Activated CD8-positive, alpha-beta memory T cell treated with anti-CD3 and anti-CD28 coated beads, Interleukin-2, amount 10 ng/mL, durations not matched to agents 7 days and 5 days (primary cell): Measurements from ENCODE around the gene WNK4. TPM values are rescaled to one million over a fixed set of nuclear protein-coding genes. Genes with fewer than 3 reads are reported as not detected.
"Not testable (repeated sequence)": the region's sequence is repeated elsewhere in the genome, so short reads cannot be mapped to it uniquely, and the experiment has no call there.

Source experiments
- ATAC-seq: fragments of 150-1000 bp; cut with Tn5 transposase; one replicate; pipeline ENCODE4 v1.10.0; 2021; ENCODE audit warnings: moderate library complexity
- CTCF ChIA-PET: fragments of 350-600 bp; sonication (Branson Sonifier 250); formaldehyde crosslinking; loops from one replicate; lab custom pipeline; 2021; ENCODE audit warnings: antibody characterized with exemption; lab: Charles Lee
- DNase-seq: peaks from one replicate; pipeline ENCODE4 v3.0.0-alpha.2; 2020
- H3K27ac Mint-ChIP-seq: one replicate; pipeline ENCODE4 v1.8.0; 2021; ENCODE audit warnings: mild to moderate bottlenecking, mixed read lengths
- H3K27me3 Mint-ChIP-seq: one replicate; pipeline ENCODE4 v1.8.0; 2021; ENCODE audit warnings: mixed read lengths
- H3K36me3 Mint-ChIP-seq: one replicate; pipeline ENCODE4 v1.8.0; 2021; ENCODE audit warnings: mild to moderate bottlenecking, mixed read lengths
- H3K4me1 Mint-ChIP-seq: one replicate; pipeline ENCODE4 v1.8.0; 2021; ENCODE audit warnings: mixed read lengths
- H3K4me3 Mint-ChIP-seq: one replicate; pipeline ENCODE4 v1.8.0; 2021; ENCODE audit warnings: mild to moderate bottlenecking, moderate library complexity, mixed read lengths
- H3K9me3 Mint-ChIP-seq: one replicate; pipeline ENCODE4 v1.8.0; 2022; ENCODE audit warnings: low read depth, mixed read lengths
- total RNA-seq, 2 experiments: library from RNA; stranded (reverse); gene quantifications; one replicate each; pipeline ENCODE4 v1.2.3, GENCODE V29; 2021

WNK4 gene
- total RNA-seq, result under 1 TPM; 0.20 to 0.59 TPM

- CTCF ChIA-PET, result interaction anchor here (1.3 to 3.6 kb wide), 3 partner anchors 16 to 202 kb away, joined by 3 to 13 read pairs (median 5); no protein-coding TSS in a partner anchor
These were observed at the start of gene WNK4 for GRCh38 chr17:42779936-42780850. WNK4 (plus strand) TSS chr17:42780610; CDS start chr17:42780699, 89 bp downstream.

GRCh38 chr17:42740699-42741098 lies 39.7 kb upstream of the WNK4 start:
- CTCF ChIA-PET, result no interaction called here
- H3K27ac Mint-ChIP-seq, result no peak overlapping the region

More at GRCh38 chr17:42779936-42780850, at the start of gene WNK4:
- no peak within 1 kb of the TSS for H3K4me3 Mint-ChIP-seq
- no peaks in the 10 kb centered on the region for H3K9me3 Mint-ChIP-seq
- H3K27ac Mint-ChIP-seq, result no peak within 1 kb of the TSS
- peaks cover 41% of the 10 kb centered on the region for H3K27me3 Mint-ChIP-seq
- DNase-seq (no peak), ATAC-seq (peak; percentile 28)
- peaks cover 28% of the 10 kb centered on the region for H3K4me1 Mint-ChIP-seq
- peaks cover 32% of the 10 kb centered on the region for H3K36me3 Mint-ChIP-seq

GRCh38 chr17:42742916-42743315 lies 37.5 kb upstream of the WNK4 start:
- H3K27me3 Mint-ChIP-seq, result peaks cover 21% of the 10 kb centered on the region
- H3K36me3 Mint-ChIP-seq, H3K9me3 Mint-ChIP-seq, DNase-seq, H3K4me3 Mint-ChIP-seq, H3K27ac Mint-ChIP-seq, ATAC-seq: not testable (repeated sequence)
- peaks cover 20% of the 10 kb centered on the region for H3K4me1 Mint-ChIP-seq
- CTCF ChIA-PET, result interaction anchor here (1.4 to 1.9 kb wide), 3 partner anchors 21 to 165 kb away, joined by 4 to 8 read pairs (median 7); partner anchors contain the start of gene PSMC3IP

More at GRCh38 chr17:42740699-42741098, 39.7 kb upstream of the WNK4 start:
- DNase-seq (no peak), ATAC-seq (no peak)
- Mint-ChIP-seq H3K4me1 (peaks cover 20% of the 10 kb centered on the region), H3K9me3 (no peaks in the 10 kb centered on the region), H3K4me3 (no peak overlapping the region), H3K27me3 (peaks cover 6% of the 10 kb centered on the region), H3K36me3 (no peaks in the 10 kb centered on the region)

- Mint-ChIP-seq H3K4me3 (peak overlapping the region; percentile 98), H3K4me1 (peaks cover 20% of the 10 kb centered on the region), H3K27me3 (peaks cover 22% of the 10 kb centered on the region), H3K27ac (peak overlapping the region; percentile 90), H3K36me3 (no peaks in the 10 kb centered on the region), H3K9me3 (no peaks in the 10 kb centered on the region)
- no peak for ATAC-seq
- CTCF ChIA-PET, result interaction anchor here (0.5 to 1.9 kb wide), 4 partner anchors 20 to 841 kb away, joined by 3 to 8 read pairs (median 6); partner anchors contain the start of gene PSMC3IP
- DNase-seq, result no peak
These were observed 36.7 kb upstream of the WNK4 start for GRCh38 chr17:42743595-42744282.

- Mint-ChIP-seq H3K9me3 (no peaks in the 10 kb centered on the region), H3K27me3 (peaks cover 28% of the 10 kb centered on the region), H3K27ac (peak overlapping the region; percentile 90), H3K4me1 (peaks cover 20% of the 10 kb centered on the region), H3K36me3 (no peaks in the 10 kb centered on the region), H3K4me3 (peak overlapping the region; percentile 98)
- CTCF ChIA-PET, result interaction anchor here (1.4 to 1.9 kb wide), 3 partner anchors 19 to 166 kb away, joined by 4 to 8 read pairs (median 7); partner anchors contain the start of gene PSMC3IP
- ATAC-seq, result peak; percentile 63
- DNase-seq, result peak; percentile 66
These were observed 36.1 kb upstream of the WNK4 start for GRCh38 chr17:42744283-42744805.

GRCh38 chr17:42744806-42745617 lies 35.4 kb upstream of the WNK4 start, which contains the start of gene EZH1:
EZH1 (minus strand) TSS chr17:42745040; CDS start chr17:42728941, 16,099 bp downstream.
- CTCF ChIA-PET, result interaction anchor here (1.9 kb wide), 1 partner anchor 167 kb away, joined by 7 read pairs; the partner anchor contains the start of gene PSMC3IP
- DNase-seq (peak; percentile 93), ATAC-seq (peak; percentile 96)
- Mint-ChIP-seq H3K4me3 (peak within 1 kb of the TSS; percentile 98), H3K36me3 (no peaks in the 10 kb centered on the region), H3K27me3 (peaks cover 30% of the 10 kb centered on the region), H3K4me1 (peaks cover 20% of the 10 kb centered on the region), H3K27ac (peak within 1 kb of the TSS; percentile 90), H3K9me3 (no peaks in the 10 kb centered on the region)

- no peak for ATAC-seq
- Mint-ChIP-seq H3K36me3 (no peaks in the 10 kb centered on the region), H3K4me1 (peaks cover 16% of the 10 kb centered on the region), H3K4me3 (no peak overlapping the region), H3K27me3 (peaks cover 54% of the 10 kb centered on the region), H3K27ac (no peak overlapping the region), H3K9me3 (no peaks in the 10 kb centered on the region)
- no peak for DNase-seq
- CTCF ChIA-PET, result interaction anchor here (1.1 to 2.5 kb wide), 4 partner anchors 12 to 72 kb away, joined by 3 to 6 read pairs (median 3); partner anchors contain the start of gene RAMP2
These were observed 32.1 kb upstream of the WNK4 start for GRCh38 chr17:42748202-42748907.

- CTCF ChIA-PET, result interaction anchor here (1.1 to 2.8 kb wide), 7 partner anchors 12 to 171 kb away, joined by 3 to 11 read pairs (median 3); partner anchors contain the start of gene RAMP2
- ATAC-seq (no peak), DNase-seq (no peak)
- H3K4me3 Mint-ChIP-seq, result no peak overlapping the region
- no peak overlapping the region for H3K27ac Mint-ChIP-seq
- H3K36me3 Mint-ChIP-seq, result no peaks in the 10 kb centered on the region
- peaks cover 9% of the 10 kb centered on the region for H3K4me1 Mint-ChIP-seq
- H3K27me3 Mint-ChIP-seq, result peaks cover 58% of the 10 kb centered on the region
- no peaks in the 10 kb centered on the region for H3K9me3 Mint-ChIP-seq
These were observed 31.3 kb upstream of the WNK4 start for GRCh38 chr17:42748908-42749798.

GRCh38 chr17:42750739-42751344 lies 29.6 kb upstream of the WNK4 start:
- Mint-ChIP-seq H3K27me3 (peaks cover 64% of the 10 kb centered on the region), H3K27ac (no peak overlapping the region), H3K9me3 (no peaks in the 10 kb centered on the region), H3K36me3 (no peaks in the 10 kb centered on the region), H3K4me3 (no peak overlapping the region), H3K4me1 (no peaks in the 10 kb centered on the region)
- DNase-seq (no peak), ATAC-seq (no peak)
- CTCF ChIA-PET, result interaction anchor here (1.5 to 2.8 kb wide), 3 partner anchors 10 to 28 kb away, joined by 3 to 11 read pairs (median 6); partner anchors contain the start of gene RAMP2

- no peaks in the 10 kb centered on the region for H3K4me1 Mint-ChIP-seq
- ATAC-seq, result no peak
- H3K9me3 Mint-ChIP-seq, result no peaks in the 10 kb centered on the region
- no peaks in the 10 kb centered on the region for H3K36me3 Mint-ChIP-seq
- CTCF ChIA-PET, result interaction anchor here (2.8 kb wide), 1 partner anchor 12 kb away, joined by 11 read pairs; no protein-coding TSS in a partner anchor
- peaks cover 63% of the 10 kb centered on the region for H3K27me3 Mint-ChIP-seq
- no peak overlapping the region for H3K4me3 Mint-ChIP-seq
- no peak for DNase-seq
- H3K27ac Mint-ChIP-seq, result no peak overlapping the region
These were observed 28.8 kb upstream of the WNK4 start for GRCh38 chr17:42751628-42752027.
